Body of pancreas (tissue), 4 donors: ENCODE measurements around the gene KIFAP3.

Experiments
- CTCF ChIP-seq, 7 experiments: fragments of 450-650 bp in 4 of 7; fragments of 200-600 bp in 3 of 7; sonication (generic) in 3 of 7; IDR thresholded peaks; one replicate each; pipeline ENCODE4 v1.5.1; 2016 to 2019; ENCODE audit warnings: antibody characterized with exemption in 7 of 7
- POLR2A ChIP-seq, 3 donors: fragments of 450-650 bp; IDR thresholded peaks; one replicate each; pipeline ENCODE4 v1.6.1; 2016; ENCODE audit warnings: antibody characterized with exemption in 3 of 3, mild to moderate bottlenecking in 2 of 3

GRCh38 chr1:169904834-169905233 lies 169.7 kb downstream of the KIFAP3 start:
- TF ChIP-seq CTCF (IDR thresholded peaks at IDR 0.05) (no peak), POLR2A (IDR thresholded peaks at IDR 0.05) (no peak)
